22Rv1 (cell line): Measurements from ENCODE around the gene GPC6.

ENCODE experiments used
- CTCF ChIP-seq: fragments of 450-650 bp; IDR thresholded peaks from 2 replicates; pipeline ENCODE4 v1.5.1; 2017; ENCODE audit warnings: mild to moderate bottlenecking
- ZFX ChIP-seq: fragments of 450-650 bp; IDR thresholded peaks from 2 replicates; pipeline ENCODE4 v1.6.1; 2017; ENCODE audit warnings: antibody characterized with exemption, borderline replicate concordance

- TF ChIP-seq CTCF (no peak), ZFX (no peak)
Measured at GRCh38 chr13:93406136-93406535, 179.5 kb downstream of the GPC6 start.
